ENCODE results near the gene SCN4A. TPM values are rescaled to one million over a fixed set of nuclear protein-coding genes. Genes with fewer than 3 reads are reported as not detected.
A peak's percentile ranks its signal among the peaks of the same experiment; 100 is the strongest.
"Not testable (repeated sequence)": the region's sequence is repeated elsewhere in the genome, so short reads cannot be mapped to it uniquely, and the experiment has no call there.

Gene SCN4A
- total RNA-seq, 1 donor from 2014 or later: 1.6 TPM

DNA sequence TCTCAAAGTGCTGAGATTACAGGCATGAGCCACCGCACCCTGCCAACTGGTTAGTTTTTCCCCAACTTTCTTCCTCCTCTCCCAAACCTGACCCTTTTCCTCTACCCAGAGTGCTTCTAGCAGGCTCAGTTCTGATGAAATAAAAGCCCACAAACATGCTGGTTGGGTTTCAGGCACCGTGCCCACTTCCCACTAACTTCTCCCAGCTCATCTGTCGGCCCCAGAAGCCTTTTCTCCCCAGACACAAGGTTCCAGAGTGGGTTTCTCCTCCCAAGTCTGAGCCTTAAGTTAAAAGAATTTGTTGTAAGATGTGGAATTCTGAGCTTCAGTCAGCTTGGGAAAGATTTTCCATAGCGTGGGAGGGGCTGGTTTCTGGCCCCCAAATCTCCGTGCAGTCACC lies 11.5 kb upstream of the SCN4A start:
- peaks cover 8% of the 10 kb centered on the region for H3K36me3 Mint-ChIP-seq (ENCODE audit: low read depth)
- H3K27ac Mint-ChIP-seq (ENCODE audit: unreplicated experiment): no peak overlapping the region
- no peak for DNase-seq (ENCODE audit: low read depth, low spot score)
- H3K9me3 Mint-ChIP-seq: peaks cover 8% of the 10 kb centered on the region
- TF ChIP-seq CTCF (conservative IDR thresholded peaks at IDR 0.05): no peak
- H3K27me3 Mint-ChIP-seq (ENCODE audit: low read depth): no peaks in the 10 kb centered on the region
- H3K4me3 Mint-ChIP-seq: no peak overlapping the region
- H3K4me1 Mint-ChIP-seq: peaks cover 5% of the 10 kb centered on the region

GRCh38 chr17:63983320-63983719 lies 10.6 kb upstream of the SCN4A start:
- peaks cover 8% of the 10 kb centered on the region for H3K9me3 Mint-ChIP-seq
- peaks cover 5% of the 10 kb centered on the region for H3K4me1 Mint-ChIP-seq
- no peak overlapping the region for H3K4me3 Mint-ChIP-seq
- no peaks in the 10 kb centered on the region for H3K27me3 Mint-ChIP-seq (ENCODE audit: low read depth)
- peaks cover 8% of the 10 kb centered on the region for H3K36me3 Mint-ChIP-seq (ENCODE audit: low read depth)
- H3K27ac Mint-ChIP-seq (ENCODE audit: unreplicated experiment): no peak overlapping the region
- no peak for TF ChIP-seq CTCF (conservative IDR thresholded peaks at IDR 0.05)
- no peak for DNase-seq (ENCODE audit: low read depth, low spot score)

DNA sequence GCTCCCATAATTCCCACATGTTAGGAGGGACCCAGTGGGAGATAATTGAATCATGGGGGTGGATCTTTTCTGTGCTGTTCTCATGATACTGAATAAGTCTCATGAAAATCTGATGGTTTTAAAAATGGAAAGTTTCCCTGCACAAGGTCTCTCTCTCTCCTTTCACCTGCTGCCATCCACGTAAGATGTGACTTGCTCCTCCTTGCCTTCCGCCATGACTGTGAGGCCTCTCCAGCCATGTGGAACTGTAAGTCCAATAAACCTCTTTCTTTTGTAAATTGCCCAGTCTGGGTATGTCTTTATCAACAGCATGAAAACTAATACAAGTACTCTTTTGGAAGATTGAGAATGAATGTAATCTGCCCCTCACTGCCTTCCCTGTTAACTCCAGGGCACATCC lies 9.9 kb upstream of the SCN4A start:
- DNase-seq (ENCODE audit: low read depth, low spot score); H3K9me3 Mint-ChIP-seq: not testable (repeated sequence)

GRCh38 chr17:63978272-63979200 lies 5.8 kb upstream of the SCN4A start:
- Mint-ChIP-seq H3K4me1 (no peaks in the 10 kb centered on the region), H3K27ac (ENCODE audit: unreplicated experiment) (no peak overlapping the region), H3K9me3 (peaks cover 8% of the 10 kb centered on the region), H3K27me3 (ENCODE audit: low read depth) (peaks cover 14% of the 10 kb centered on the region), H3K4me3 (no peak overlapping the region), H3K36me3 (ENCODE audit: low read depth) (peaks cover 8% of the 10 kb centered on the region)
- TF ChIP-seq CTCF (conservative IDR thresholded peaks at IDR 0.05): no peak
- DNase-seq (ENCODE audit: low read depth, low spot score): no peak

More for the DNA sequence above, 9.9 kb upstream of the SCN4A start:
- not testable (repeated sequence) for H3K36me3 Mint-ChIP-seq (ENCODE audit: low read depth); H3K27me3 Mint-ChIP-seq (ENCODE audit: low read depth); H3K4me3 Mint-ChIP-seq; H3K4me1 Mint-ChIP-seq
- peak overlapping the region; percentile 46 for H3K27ac Mint-ChIP-seq (ENCODE audit: unreplicated experiment)

GRCh38 chr17:63976702-63977101 lies 4.0 kb upstream of the SCN4A start:
- Mint-ChIP-seq H3K4me1 (no peaks in the 10 kb centered on the region), H3K27me3 (ENCODE audit: low read depth) (peaks cover 14% of the 10 kb centered on the region)

More at GRCh38 chr17:63976702-63977101, 4.0 kb upstream of the SCN4A start:
- TF ChIP-seq CTCF (conservative IDR thresholded peaks at IDR 0.05): no peak
- Mint-ChIP-seq H3K36me3 (ENCODE audit: low read depth) (no peaks in the 10 kb centered on the region), H3K27ac (ENCODE audit: unreplicated experiment) (no peak overlapping the region), H3K9me3 (no peaks in the 10 kb centered on the region), H3K4me3 (no peak overlapping the region)
- no peak for DNase-seq (ENCODE audit: low read depth, low spot score)
